Ishikawa (cell line): ENCODE results near the gene TMOD4.

Experiments used
- EP300 ChIP-seq: IDR thresholded peaks from 2 replicates; pipeline ENCODE4 v1.6.1; 2012; ENCODE audit warnings: borderline replicate concordance
- FOXM1 ChIP-seq: IDR thresholded peaks from 2 replicates; pipeline ENCODE4 v1.6.1; 2012; ENCODE audit warnings: low read depth, borderline replicate concordance
- NFIC ChIP-seq: IDR thresholded peaks from 2 replicates; pipeline ENCODE4 v1.6.1; 2012
- RAD21 ChIP-seq: IDR thresholded peaks from 2 replicates; pipeline ENCODE4 v1.6.1; 2012; ENCODE audit warnings: low read depth
- REST ChIP-seq: IDR thresholded peaks from 2 replicates; pipeline ENCODE4 v1.6.1; 2012; ENCODE audit warnings: low read depth, mild to moderate bottlenecking
- USF1 ChIP-seq: IDR thresholded peaks from 2 replicates; pipeline ENCODE4 v1.6.1; 2012
- YY1 ChIP-seq: IDR thresholded peaks from 2 replicates; pipeline ENCODE4 v1.6.1; 2012; ENCODE audit warnings: low read depth

- no peak for TF ChIP-seq FOXM1
- TF ChIP-seq USF1, result 0 out of 2 replicates have a peak, but pooled peaks have one; percentile 31
- peak; percentile 86 for TF ChIP-seq YY1
- TF ChIP-seq REST, result no peak
- no peak; the same call in 1 of the 2 replicates for TF ChIP-seq RAD21
- peak; percentile 34; the same call in 1 of the 2 replicates for TF ChIP-seq EP300
- TF ChIP-seq NFIC, result peak; percentile 52
Measured at GRCh38 chr1:151189637-151190445, 14.1 kb upstream of the TMOD4 start, which contains the start of gene VPS72.
